Smooth muscle cell (in vitro differentiated cells): ENCODE data around the gene ABCF2. TPM values are rescaled to one million over a fixed set of nuclear protein-coding genes. Genes with fewer than 3 reads are reported as not detected.

ENCODE experiments used
- DNase-seq: peaks from one replicate; lab custom pipeline; 2025; ENCODE audit not compliant: unreplicated experiment; lab: John Stamatoyannopoulos, UW
- H2AFZ ChIP-seq: fragments of 200-600 bp; sonication (generic); 2 replicates; pipeline ENCODE4 v1.6.0; 2016; ENCODE audit warnings: antibody characterized with exemption, low read depth, mild to moderate bottlenecking
- H3F3A ChIP-seq: fragments of 200-600 bp; sonication (generic); 2 replicates; pipeline ENCODE4 v1.6.0; 2017; ENCODE audit warnings: antibody characterized with exemption, low read depth
- H3K27ac ChIP-seq: fragments of 200-600 bp; sonication (generic); 2 replicates; pipeline ENCODE4 v1.5.1; 2016; ENCODE audit warnings: low read depth, mild to moderate bottlenecking
- H3K27me3 ChIP-seq: fragments of 200-600 bp; sonication (generic); 2 replicates; pipeline ENCODE4 v1.6.1; 2016; ENCODE audit warnings: low read depth, mild to moderate bottlenecking
- H3K36me3 ChIP-seq: fragments of 200-600 bp; sonication (generic); 2 replicates; pipeline ENCODE4 v1.5.1; 2016; ENCODE audit warnings: low read depth
- H3K4me1 ChIP-seq: fragments of 200-600 bp; sonication (generic); 2 replicates; pipeline ENCODE4 v1.5.1; 2016; ENCODE audit warnings: low read depth
- H3K4me2 ChIP-seq: fragments of 200-600 bp; sonication (generic); 2 replicates; pipeline ENCODE4 v1.6.0; 2016; ENCODE audit warnings: mild to moderate bottlenecking
- H3K4me3 ChIP-seq: fragments of 200-600 bp; sonication (generic); 2 replicates; pipeline ENCODE4 v1.5.1; 2016; ENCODE audit warnings: mild to moderate bottlenecking
- H3K79me2 ChIP-seq: fragments of 200-600 bp; sonication (generic); 2 replicates; pipeline ENCODE4 v1.6.0; 2016; ENCODE audit warnings: low read depth, mild to moderate bottlenecking
- H3K9ac ChIP-seq: fragments of 200-600 bp; sonication (generic); 2 replicates; pipeline ENCODE4 v1.6.0; 2016; ENCODE audit warnings: low read depth
- H3K9me3 ChIP-seq: fragments of 200-600 bp; sonication (generic); replicated peaks from 2 replicates; pipeline ENCODE4 v1.5.1; 2016; ENCODE audit warnings: low read depth
- H4K20me1 ChIP-seq: fragments of 200-600 bp; sonication (generic); 2 replicates; pipeline ENCODE4 v1.6.0; 2016; ENCODE audit warnings: low read depth
- CTCF ChIP-seq: fragments of 200-600 bp; sonication (generic); IDR thresholded peaks from 2 replicates; pipeline ENCODE4 v1.5.1; 2017; ENCODE audit warnings: borderline replicate concordance, mild to moderate bottlenecking, antibody characterized with exemption; ENCODE audit not compliant: insufficient read depth, poor library complexity, severe bottlenecking
- WGBS: methylation state at CpG from one replicate; pipeline ENCODE4 v1.1.7; 2016; ENCODE audit warnings: low lambda C conversion rate; 5-methylcytosine and 5-hydroxymethylcytosine counted together
- polyA plus RNA-seq: library from polyadenylated mRNA; unstranded; fragments of >200 nt; fragmentation: Nextera tagmentation; extraction: Ambion mirVana; gene quantifications from 2 replicates; pipeline ENCODE4 v1.2.1, GENCODE V29; 2016
- total RNA-seq: library from RNA; depleted of rRNA; stranded (reverse); fragments of >200 nt; gene quantifications from 2 replicates; pipeline ENCODE4 v1.2.3, GENCODE V29; 2014

Gene ABCF2
- total and polyA plus RNA-seq, 2 experiments from 2014 or later: 24.2 to 30.5 TPM

- no peak overlapping the region for H3K4me2 ChIP-seq
- no peaks in the 10 kb centered on the region for H3F3A ChIP-seq
- no peak overlapping the region for H2AFZ ChIP-seq
- H3K36me3 ChIP-seq: no peaks in the 10 kb centered on the region
- 91% methylated on average over 22 of the region's 25 CpGs for WGBS
- no peaks in the 10 kb centered on the region for H3K9me3 ChIP-seq
- H4K20me1 ChIP-seq: peaks cover 100% of the 10 kb centered on the region
- H3K27ac ChIP-seq: no peak overlapping the region
- no peak for DNase-seq
- no peak overlapping the region for H3K9ac ChIP-seq
- H3K79me2 ChIP-seq: peaks cover 31% of the 10 kb centered on the region
- peaks cover 8% of the 10 kb centered on the region for H3K4me1 ChIP-seq
- no peaks in the 10 kb centered on the region for H3K27me3 ChIP-seq
- TF ChIP-seq CTCF: no peak
- no peak overlapping the region for H3K4me3 ChIP-seq
Measured at GRCh38 chr7:151238924-151239836, 12.2 kb upstream of the ABCF2 start.

- Histone ChIP-seq H3K27ac (no peak overlapping the region), H2AFZ (no peak overlapping the region), H3F3A (no peaks in the 10 kb centered on the region), H4K20me1 (peaks cover 100% of the 10 kb centered on the region), H3K79me2 (peaks cover 40% of the 10 kb centered on the region), H3K9me3 (no peaks in the 10 kb centered on the region), H3K9ac (no peak overlapping the region), H3K27me3 (no peaks in the 10 kb centered on the region), H3K4me3 (no peak overlapping the region), H3K4me2 (no peak overlapping the region), H3K36me3 (no peaks in the 10 kb centered on the region), H3K4me1 (peaks cover 10% of the 10 kb centered on the region)
- no peak for DNase-seq
- TF ChIP-seq CTCF: no peak
- 95% methylated on average over 15 of the region's 17 CpGs for WGBS
Measured at GRCh38 chr7:151238190-151238810, 11.3 kb upstream of the ABCF2 start.

GRCh38 chr7:151237244-151238189 is 10.5 kb upstream of the ABCF2 start:
- peaks cover 11% of the 10 kb centered on the region for H3K4me1 ChIP-seq
- H3K79me2 ChIP-seq: peaks cover 47% of the 10 kb centered on the region
- no peak for DNase-seq
- H3F3A ChIP-seq: no peaks in the 10 kb centered on the region
- H3K27ac ChIP-seq: no peak overlapping the region
- H2AFZ ChIP-seq: no peak overlapping the region
- H4K20me1 ChIP-seq: peaks cover 94% of the 10 kb centered on the region
- no peak for TF ChIP-seq CTCF
- no peak overlapping the region for H3K4me2 ChIP-seq
- H3K9me3 ChIP-seq: no peaks in the 10 kb centered on the region
- no peak overlapping the region for H3K4me3 ChIP-seq
- H3K36me3 ChIP-seq: no peaks in the 10 kb centered on the region
- no peaks in the 10 kb centered on the region for H3K27me3 ChIP-seq
- 94% methylated on average over 44 of the region's 44 CpGs for WGBS
- H3K9ac ChIP-seq: no peak overlapping the region
